SK-N-SH (cell line): ENCODE results near the gene DTX2. TPM values are rescaled to one million over a fixed set of nuclear protein-coding genes. Genes with fewer than 3 reads are reported as not detected.

Source experiments
- CTCF ChIA-PET: fragments of 300-600, 350-600 bp; formaldehyde crosslinking; extraction: SDS; loops from one replicate; lab custom pipeline; 2021; lab: Yijun Ruan, JAX
- POLR2A ChIA-PET: fragments of 350-600 bp; sonication (Branson Sonifier 250); formaldehyde crosslinking; extraction: SDS; loops from one replicate; lab custom pipeline; 2020; ENCODE audit warnings: antibody characterized with exemption, inconsistent platforms; lab: Yijun Ruan, JAX
- DNase-seq: peaks from one replicate; pipeline ENCODE4 v3.0.0; 2012
- H2AFZ ChIP-seq: fragments of 200-600 bp; sonication (generic); 2 replicates; pipeline ENCODE4 v1.8.1; 2016; ENCODE audit warnings: antibody characterized with exemption, mild to moderate bottlenecking, low read depth
- H3F3A ChIP-seq: fragments of 200-600 bp; sonication (generic); replicated peaks from 2 replicates; pipeline ENCODE3; 2016; ENCODE audit warnings: antibody characterized with exemption, mild to moderate bottlenecking; ENCODE audit not compliant: insufficient read depth
- H3K27ac ChIP-seq, 2 experiments: fragments of 200-500 bp in 1 of 2; fragments of 200-600 bp in 1 of 2; sonication (Bioruptor generic) in 1 of 2; sonication (generic), shearing (Covaris generic) in 1 of 2; 2 replicates each; pipeline versions ENCODE4 v1.5.1 to v1.6.1; 2014 to 2016; ENCODE audit warnings: low read depth in 2 of 2, inconsistent platforms in 1 of 2, low read length in 1 of 2, mild to moderate bottlenecking in 1 of 2, mixed read lengths in 1 of 2
- H3K27me3 ChIP-seq: fragments of 200-600 bp; sonication (generic), shearing (Covaris generic); 2 replicates; pipeline ENCODE4 v1.6.1; 2016; ENCODE audit warnings: mixed run types; ENCODE audit not compliant: insufficient read depth
- H3K36me3 ChIP-seq, 2 experiments: fragments of 200-500 bp in 1 of 2; fragments of 200-600 bp in 1 of 2; sonication (Bioruptor generic) in 1 of 2; sonication (generic) in 1 of 2; replicated peaks in 1 of 2; 2 replicates each; pipeline versions ENCODE3 to v1.5.1; 2014 to 2016; ENCODE audit warnings: low read length in 1 of 2, mild to moderate bottlenecking in 1 of 2; ENCODE audit not compliant: insufficient read depth in 2 of 2, control insufficient read depth in 1 of 2
- H3K4me1 ChIP-seq, 2 experiments: fragments of 200-500 bp in 1 of 2; fragments of 200-600 bp in 1 of 2; sonication (Bioruptor generic) in 1 of 2; sonication (generic), shearing (Covaris generic) in 1 of 2; 2 replicates each; pipeline versions ENCODE4 v1.5.1 to v1.6.1; 2014 to 2016; ENCODE audit warnings: low read depth in 1 of 2, low read length in 1 of 2, mixed run types in 1 of 2; ENCODE audit not compliant: insufficient read depth in 2 of 2, control insufficient read depth in 1 of 2
- H3K4me2 ChIP-seq: fragments of 200-600 bp; sonication (generic), shearing (Covaris generic); 2 replicates; pipeline ENCODE4 v1.6.1; 2017; ENCODE audit warnings: mixed run types
- H3K4me3 ChIP-seq, 2 experiments: fragments of 200-500 bp in 1 of 2; fragments of 200-600 bp in 1 of 2; sonication (Bioruptor generic) in 1 of 2; sonication (generic), shearing (Covaris generic) in 1 of 2; 2 replicates each; pipeline versions ENCODE4 v1.5.1 to v1.8.1; 2014 to 2016; ENCODE audit warnings: low read depth in 2 of 2, inconsistent platforms in 1 of 2, low read length in 1 of 2, mild to moderate bottlenecking in 1 of 2, mixed read lengths in 1 of 2, moderate library complexity in 1 of 2
- H3K79me2 ChIP-seq: fragments of 200-600 bp; sonication (generic); 2 replicates; pipeline ENCODE4 v1.8.1; 2017; ENCODE audit warnings: mild to moderate bottlenecking; ENCODE audit not compliant: insufficient read depth
- H3K9ac ChIP-seq: fragments of 200-600 bp; sonication (generic); 2 replicates; pipeline ENCODE4 v1.6.1; 2017; ENCODE audit warnings: mixed run types
- H3K9me2 ChIP-seq: fragments of 200-600 bp; sonication (generic); 2 replicates; pipeline ENCODE4 v1.6.1; 2017; ENCODE audit warnings: mixed run types
- H3K9me3 ChIP-seq: fragments of 200-600 bp; sonication (generic); 2 replicates; pipeline ENCODE4 v1.6.1; 2017; ENCODE audit warnings: mixed run types, mild to moderate bottlenecking, moderate library complexity
- H4K20me1 ChIP-seq: fragments of 200-600 bp; sonication (generic); 2 replicates; pipeline ENCODE4 v1.6.1; 2017; ENCODE audit warnings: mild to moderate bottlenecking, mixed run types; ENCODE audit not compliant: insufficient read depth
- ELF1 ChIP-seq: IDR thresholded peaks from 2 replicates; pipeline ENCODE4 v1.4.0; 2012
- EZH2phosphoT487 ChIP-seq: fragments of 200-600 bp; sonication (generic); IDR thresholded peaks from 2 replicates; pipeline ENCODE4 v1.6.1; 2017; ENCODE audit warnings: low read depth, mixed run types, mild to moderate bottlenecking, antibody characterized with exemption, moderate library complexity, borderline replicate concordance
- GABPA ChIP-seq: IDR thresholded peaks from 2 replicates; pipeline ENCODE4 v1.4.0; 2012; ENCODE audit warnings: low read depth, mild to moderate bottlenecking
- GATA2 ChIP-seq: sonication (generic); formaldehyde crosslinking; IDR thresholded peaks from 2 replicates; pipeline ENCODE4 v1.5.0; 2020; ENCODE audit warnings: mild to moderate bottlenecking, missing genetic modification reagents
- JUND ChIP-seq: IDR thresholded peaks from 2 replicates; pipeline ENCODE4 v1.4.0; 2012
- MXI1 ChIP-seq: IDR thresholded peaks from 2 replicates; pipeline ENCODE4 v1.6.1; 2012; ENCODE audit warnings: mild to moderate bottlenecking, low read depth, low read length, improper control_type of control experiment
- POLR2AphosphoS5 ChIP-seq: IDR thresholded peaks from 2 replicates; pipeline ENCODE4 v1.6.1; 2012; ENCODE audit warnings: low read depth, low read length
- RAD21 ChIP-seq: IDR thresholded peaks from 2 replicates; pipeline ENCODE4 v1.6.1; 2012; ENCODE audit warnings: mild to moderate bottlenecking, low read length
- TAF1 ChIP-seq: IDR thresholded peaks from 2 replicates; pipeline ENCODE4 v1.6.1; 2012; ENCODE audit warnings: low read depth, mild to moderate bottlenecking, low read length, moderate library complexity, borderline replicate concordance
- TEAD4 ChIP-seq: IDR thresholded peaks from 2 replicates; pipeline ENCODE4 v1.4.0; 2012; ENCODE audit warnings: mild to moderate bottlenecking, borderline replicate concordance; ENCODE audit not compliant: insufficient read depth
- YY1 ChIP-seq: IDR thresholded peaks from 2 replicates; pipeline ENCODE4 v1.4.0; 2012; ENCODE audit warnings: low read depth, mild to moderate bottlenecking
- WGBS: methylation state at CpG from one replicate; pipeline ENCODE4 v1.1.6; 2017; ENCODE audit warnings: low lambda C conversion rate; 5-methylcytosine and 5-hydroxymethylcytosine counted together
- polyA plus RNA-seq, 3 experiments: library from polyadenylated mRNA; depleted of rRNA; stranded (reverse); fragments of >200 nt; gene quantifications; 2 replicates each; pipeline ENCODE4 v1.2.3, GENCODE V29; 2012
- TF ChIP-seq, protein P1 (sequence below): IDR thresholded peaks from 2 replicates; pipeline ENCODE4 v1.4.0; 2012; ENCODE audit warnings: low read depth, borderline replicate concordance
- TF ChIP-seq, protein P2 (sequence below): fragments of 150-350 bp; IDR thresholded peaks from 2 replicates; pipeline ENCODE4 v1.6.1; 2016; ENCODE audit warnings: mild to moderate bottlenecking, low read depth, low read length
- TF ChIP-seq, protein P3 (sequence below): fragments of 200-600 bp; sonication (generic); IDR thresholded peaks from 2 replicates; pipeline ENCODE4 v1.6.1; 2017; ENCODE audit warnings: antibody characterized with exemption, mild to moderate bottlenecking, moderate library complexity

Gene DTX2
- polyA plus RNA-seq, 1 of the 3 experiments (the other 2 are of a cell fraction), result 7.6 TPM

DNA sequence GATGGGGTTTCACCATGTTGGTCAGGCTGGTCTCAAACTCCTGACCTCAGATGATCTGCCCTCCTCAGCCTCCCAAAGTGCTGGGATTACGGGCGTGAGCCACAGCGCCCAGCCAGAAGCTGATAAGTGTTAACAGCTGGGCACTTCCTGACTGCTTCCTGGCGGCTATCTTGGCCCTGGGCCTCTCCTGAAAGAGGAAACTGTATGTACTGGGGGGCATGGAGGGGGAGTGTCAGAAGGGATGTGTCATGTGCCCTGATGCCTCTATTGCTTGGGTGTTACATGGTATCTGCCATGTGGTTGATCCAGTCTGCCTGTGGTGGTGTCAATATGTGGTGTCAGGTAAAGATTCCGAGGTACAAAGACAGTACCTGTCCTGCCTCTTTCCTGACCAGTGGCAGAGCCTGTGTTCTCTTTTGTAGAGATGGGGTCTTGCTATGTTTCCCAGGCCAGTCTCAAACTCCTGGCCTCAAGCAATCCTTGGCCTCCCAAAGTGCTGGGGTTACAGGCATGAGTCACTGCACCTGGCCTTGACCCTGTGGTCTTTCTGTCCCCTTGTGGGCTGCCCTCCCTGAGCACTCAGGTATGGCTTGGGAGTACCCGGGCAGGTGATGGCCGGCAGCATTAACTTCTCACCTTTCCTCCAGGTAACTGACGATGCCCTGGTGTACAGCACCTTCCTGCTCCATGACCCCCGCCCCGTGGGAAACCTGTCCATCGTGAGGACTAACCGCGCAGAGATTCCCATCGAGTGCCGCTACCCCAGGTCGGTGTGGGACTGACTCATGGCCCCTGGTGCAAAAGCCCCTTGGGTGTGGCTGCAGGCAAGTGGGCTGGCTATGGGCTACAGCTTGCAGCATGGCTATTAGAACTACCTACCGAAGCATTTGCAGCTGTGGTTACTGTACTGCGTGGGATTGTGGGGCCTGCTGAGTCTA, 32.4 kb upstream of the DTX2 start (continued):
- TF ChIP-seq TEAD4, result no peak
- TF ChIP-seq, protein P1, sequence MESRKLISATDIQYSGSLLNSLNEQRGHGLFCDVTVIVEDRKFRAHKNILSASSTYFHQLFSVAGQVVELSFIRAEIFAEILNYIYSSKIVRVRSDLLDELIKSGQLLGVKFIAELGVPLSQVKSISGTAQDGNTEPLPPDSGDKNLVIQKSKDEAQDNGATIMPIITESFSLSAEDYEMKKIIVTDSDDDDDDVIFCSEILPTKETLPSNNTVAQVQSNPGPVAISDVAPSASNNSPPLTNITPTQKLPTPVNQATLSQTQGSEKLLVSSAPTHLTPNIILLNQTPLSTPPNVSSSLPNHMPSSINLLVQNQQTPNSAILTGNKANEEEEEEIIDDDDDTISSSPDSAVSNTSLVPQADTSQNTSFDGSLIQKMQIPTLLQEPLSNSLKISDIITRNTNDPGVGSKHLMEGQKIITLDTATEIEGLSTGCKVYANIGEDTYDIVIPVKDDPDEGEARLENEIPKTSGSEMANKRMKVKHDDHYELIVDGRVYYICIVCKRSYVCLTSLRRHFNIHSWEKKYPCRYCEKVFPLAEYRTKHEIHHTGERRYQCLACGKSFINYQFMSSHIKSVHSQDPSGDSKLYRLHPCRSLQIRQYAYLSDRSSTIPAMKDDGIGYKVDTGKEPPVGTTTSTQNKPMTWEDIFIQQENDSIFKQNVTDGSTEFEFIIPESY, result no peak

DNA sequence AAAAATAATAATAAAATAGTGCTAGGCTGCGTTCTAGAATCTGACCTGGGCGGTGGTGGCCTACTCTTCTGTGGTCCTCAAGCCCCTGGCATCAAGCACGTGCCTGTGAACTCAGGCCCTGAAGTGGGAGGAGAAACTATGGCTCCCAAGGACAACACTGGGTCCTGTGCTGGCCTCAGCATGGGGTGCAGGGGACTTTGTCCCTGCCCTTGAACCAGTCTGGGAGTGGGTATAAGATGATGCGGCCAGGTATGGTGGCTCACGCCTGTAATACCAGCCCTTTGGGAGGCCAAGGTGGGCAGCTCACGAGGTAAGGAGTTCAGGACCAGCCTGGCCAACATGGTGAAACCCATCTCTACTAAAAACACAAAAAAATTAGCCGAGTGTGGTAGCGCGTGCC, 31.3 kb upstream of the DTX2 start:
- TF ChIP-seq GATA2 (CRISPR knock-in tag) (no peak), TAF1 (no peak), ELF1 (no peak), POLR2AphosphoS5 (no peak), GABPA (no peak), MXI1 (no peak), EZH2phosphoT487 (no peak), RAD21 (no peak), JUND (no peak), YY1 (no peak)
- TF ChIP-seq, protein P2, sequence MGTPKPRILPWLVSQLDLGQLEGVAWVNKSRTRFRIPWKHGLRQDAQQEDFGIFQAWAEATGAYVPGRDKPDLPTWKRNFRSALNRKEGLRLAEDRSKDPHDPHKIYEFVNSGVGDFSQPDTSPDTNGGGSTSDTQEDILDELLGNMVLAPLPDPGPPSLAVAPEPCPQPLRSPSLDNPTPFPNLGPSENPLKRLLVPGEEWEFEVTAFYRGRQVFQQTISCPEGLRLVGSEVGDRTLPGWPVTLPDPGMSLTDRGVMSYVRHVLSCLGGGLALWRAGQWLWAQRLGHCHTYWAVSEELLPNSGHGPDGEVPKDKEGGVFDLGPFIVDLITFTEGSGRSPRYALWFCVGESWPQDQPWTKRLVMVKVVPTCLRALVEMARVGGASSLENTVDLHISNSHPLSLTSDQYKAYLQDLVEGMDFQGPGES, result no peak
- TF ChIP-seq, protein P3, sequence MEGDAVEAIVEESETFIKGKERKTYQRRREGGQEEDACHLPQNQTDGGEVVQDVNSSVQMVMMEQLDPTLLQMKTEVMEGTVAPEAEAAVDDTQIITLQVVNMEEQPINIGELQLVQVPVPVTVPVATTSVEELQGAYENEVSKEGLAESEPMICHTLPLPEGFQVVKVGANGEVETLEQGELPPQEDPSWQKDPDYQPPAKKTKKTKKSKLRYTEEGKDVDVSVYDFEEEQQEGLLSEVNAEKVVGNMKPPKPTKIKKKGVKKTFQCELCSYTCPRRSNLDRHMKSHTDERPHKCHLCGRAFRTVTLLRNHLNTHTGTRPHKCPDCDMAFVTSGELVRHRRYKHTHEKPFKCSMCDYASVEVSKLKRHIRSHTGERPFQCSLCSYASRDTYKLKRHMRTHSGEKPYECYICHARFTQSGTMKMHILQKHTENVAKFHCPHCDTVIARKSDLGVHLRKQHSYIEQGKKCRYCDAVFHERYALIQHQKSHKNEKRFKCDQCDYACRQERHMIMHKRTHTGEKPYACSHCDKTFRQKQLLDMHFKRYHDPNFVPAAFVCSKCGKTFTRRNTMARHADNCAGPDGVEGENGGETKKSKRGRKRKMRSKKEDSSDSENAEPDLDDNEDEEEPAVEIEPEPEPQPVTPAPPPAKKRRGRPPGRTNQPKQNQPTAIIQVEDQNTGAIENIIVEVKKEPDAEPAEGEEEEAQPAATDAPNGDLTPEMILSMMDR, result no peak
- H3K27me3 ChIP-seq, result no peaks in the 10 kb centered on the region
- 91% methylated on average over 9 of the region's 9 CpGs for WGBS
- H3F3A ChIP-seq, result no peaks in the 10 kb centered on the region
- no peaks in the 10 kb centered on the region for H3K9me2 ChIP-seq
- H3K9me3 ChIP-seq, result no peaks in the 10 kb centered on the region
- H4K20me1 ChIP-seq, result no peaks in the 10 kb centered on the region
- DNase-seq, result no peak
- no peak overlapping the region for H2AFZ ChIP-seq
- H3K4me2 ChIP-seq, result no peak overlapping the region
- no peaks in the 10 kb centered on the region for H3K4me1 ChIP-seq
- ChIA-PET CTCF (no interaction called here), POLR2A (no interaction called here)
- H3K4me3 ChIP-seq, result no peak overlapping the region
- H3K27ac ChIP-seq, result no peak overlapping the region
- no peaks in the 10 kb centered on the region for H3K79me2 ChIP-seq
- no peaks in the 10 kb centered on the region for H3K36me3 ChIP-seq
- H3K9ac ChIP-seq, result no peak overlapping the region
